OCI-LY1 (cell line): ENCODE results near the gene ALX4.

ENCODE experiments used
- H2AFZ ChIP-seq: fragments of 200-600 bp; sonication (generic), shearing (Covaris generic); 2 replicates; pipeline ENCODE4 v1.6.0; 2014; ENCODE audit warnings: antibody characterized with exemption, mild to moderate bottlenecking, low read length
- H3F3A ChIP-seq: fragments of 200-600 bp; sonication (generic), shearing (Covaris generic); 2 replicates; pipeline ENCODE4 v1.6.0; 2014; ENCODE audit warnings: mild to moderate bottlenecking, antibody characterized with exemption, low read length, moderate library complexity; ENCODE audit not compliant: insufficient read depth
- H3K27ac ChIP-seq: fragments of 200-600 bp; sonication (generic); 2 replicates; pipeline ENCODE4 v1.5.1; 2014; ENCODE audit warnings: low read length, mixed run types, mild to moderate bottlenecking, low read depth; ENCODE audit not compliant: poor library complexity, severe bottlenecking
- H3K27me3 ChIP-seq: fragments of 200-600 bp; sonication (generic); 2 replicates; pipeline ENCODE4 v1.6.0; 2014; ENCODE audit warnings: antibody characterized with exemption, mild to moderate bottlenecking, low read length, moderate library complexity; ENCODE audit not compliant: insufficient read depth
- H3K36me3 ChIP-seq: fragments of 200-600 bp; sonication (generic); 2 replicates; pipeline ENCODE4 v1.6.1; 2014; ENCODE audit warnings: mild to moderate bottlenecking, antibody characterized with exemption, low read length, moderate library complexity, mixed read lengths; ENCODE audit not compliant: insufficient read depth
- H3K4me1 ChIP-seq: fragments of 200-600 bp; sonication (generic); 2 replicates; pipeline ENCODE4 v1.5.1; 2014; ENCODE audit warnings: mild to moderate bottlenecking, low read length, moderate library complexity; ENCODE audit not compliant: insufficient read depth, severe bottlenecking
- H3K4me2 ChIP-seq: fragments of 200-600 bp; sonication (generic), shearing (Covaris generic); 2 replicates; pipeline ENCODE4 v1.6.1; 2014; ENCODE audit warnings: low read length
- H3K4me3 ChIP-seq: fragments of 200-600 bp; sonication (generic); 2 replicates; pipeline ENCODE4 v1.5.1; 2014; ENCODE audit warnings: low read length, low read depth, mild to moderate bottlenecking, mixed read lengths; ENCODE audit not compliant: poor library complexity, severe bottlenecking
- H3K79me2 ChIP-seq: fragments of 200-600 bp; shearing (Covaris generic); 2 replicates; pipeline ENCODE4 v1.6.1; 2016; ENCODE audit warnings: mixed run types, low read length, mixed read lengths; ENCODE audit not compliant: insufficient read depth
- H3K9ac ChIP-seq: fragments of 200-600 bp; sonication (generic), shearing (Covaris generic); 2 replicates; pipeline ENCODE4 v1.6.1; 2014; ENCODE audit warnings: mild to moderate bottlenecking, low read length, mixed read lengths
- H3K9me2 ChIP-seq: fragments of 200-600 bp; sonication (generic), shearing (Covaris generic); 2 replicates; pipeline ENCODE4 v1.6.1; 2014; ENCODE audit warnings: low read depth, mild to moderate bottlenecking, low read length, mixed read lengths
- H3K9me3 ChIP-seq: fragments of 200-600 bp; shearing (Covaris generic); 2 replicates; pipeline ENCODE4 v1.6.1; 2014; ENCODE audit warnings: low read length, mixed read lengths
- H4K20me1 ChIP-seq: fragments of 200-600 bp; sonication (generic), shearing (Covaris generic); 2 replicates; pipeline ENCODE4 v1.6.0; 2016; ENCODE audit warnings: mild to moderate bottlenecking, low read length; ENCODE audit not compliant: insufficient read depth
- EZH2 ChIP-seq: fragments of 200-600 bp; sonication (generic), shearing (Covaris generic); IDR thresholded peaks from 2 replicates; pipeline ENCODE4 v1.8.0; 2017; ENCODE audit warnings: borderline replicate concordance, mixed run types, mild to moderate bottlenecking, antibody characterized with exemption, low read length, moderate library complexity, mixed read lengths
- TF ChIP-seq, protein P1 (sequence below): fragments of 200-600 bp; sonication (generic), shearing (Covaris generic); IDR thresholded peaks from 2 replicates; pipeline ENCODE4 v1.5.1; 2017; ENCODE audit warnings: mild to moderate bottlenecking, antibody characterized with exemption, low read length, moderate library complexity, mixed read lengths

The ALX4 gene

DNA sequence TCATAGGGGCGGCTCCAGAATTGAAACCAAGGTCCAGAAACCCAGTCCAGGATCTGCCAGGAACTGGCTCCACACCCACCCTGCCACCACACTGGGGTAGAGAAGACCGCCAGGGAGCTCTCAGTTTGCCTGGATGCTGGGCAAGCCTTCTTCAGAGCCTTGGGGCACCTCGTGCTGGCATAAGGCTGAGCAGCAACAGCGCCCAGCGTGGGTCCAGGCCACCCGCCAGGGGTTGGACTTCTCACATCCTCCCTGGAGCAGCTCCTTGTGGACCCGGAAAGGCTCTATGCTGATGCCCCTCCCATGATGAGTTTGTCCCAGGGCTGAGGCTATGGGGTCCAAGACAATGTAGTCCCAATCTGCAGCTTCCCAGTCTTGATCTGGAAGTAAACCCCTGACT, 29.7 kb downstream of the ALX4 start:
- TF ChIP-seq, protein P1, sequence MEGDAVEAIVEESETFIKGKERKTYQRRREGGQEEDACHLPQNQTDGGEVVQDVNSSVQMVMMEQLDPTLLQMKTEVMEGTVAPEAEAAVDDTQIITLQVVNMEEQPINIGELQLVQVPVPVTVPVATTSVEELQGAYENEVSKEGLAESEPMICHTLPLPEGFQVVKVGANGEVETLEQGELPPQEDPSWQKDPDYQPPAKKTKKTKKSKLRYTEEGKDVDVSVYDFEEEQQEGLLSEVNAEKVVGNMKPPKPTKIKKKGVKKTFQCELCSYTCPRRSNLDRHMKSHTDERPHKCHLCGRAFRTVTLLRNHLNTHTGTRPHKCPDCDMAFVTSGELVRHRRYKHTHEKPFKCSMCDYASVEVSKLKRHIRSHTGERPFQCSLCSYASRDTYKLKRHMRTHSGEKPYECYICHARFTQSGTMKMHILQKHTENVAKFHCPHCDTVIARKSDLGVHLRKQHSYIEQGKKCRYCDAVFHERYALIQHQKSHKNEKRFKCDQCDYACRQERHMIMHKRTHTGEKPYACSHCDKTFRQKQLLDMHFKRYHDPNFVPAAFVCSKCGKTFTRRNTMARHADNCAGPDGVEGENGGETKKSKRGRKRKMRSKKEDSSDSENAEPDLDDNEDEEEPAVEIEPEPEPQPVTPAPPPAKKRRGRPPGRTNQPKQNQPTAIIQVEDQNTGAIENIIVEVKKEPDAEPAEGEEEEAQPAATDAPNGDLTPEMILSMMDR: no peak
- no peak for TF ChIP-seq EZH2
- Histone ChIP-seq H3K4me2 (no peak overlapping the region), H3K27ac (no peak overlapping the region), H3K9me2 (no peaks in the 10 kb centered on the region), H3K9ac (no peak overlapping the region), H4K20me1 (no peaks in the 10 kb centered on the region), H3F3A (no peaks in the 10 kb centered on the region), H3K36me3 (no peaks in the 10 kb centered on the region), H3K4me3 (no peak overlapping the region), H2AFZ (no peak overlapping the region), H3K9me3 (no peaks in the 10 kb centered on the region), H3K27me3 (0 out of 2 replicates have a peak, but pooled peaks cover 5% of the 10 kb centered on the region), H3K4me1 (no peaks in the 10 kb centered on the region), H3K79me2 (no peaks in the 10 kb centered on the region)

DNA sequence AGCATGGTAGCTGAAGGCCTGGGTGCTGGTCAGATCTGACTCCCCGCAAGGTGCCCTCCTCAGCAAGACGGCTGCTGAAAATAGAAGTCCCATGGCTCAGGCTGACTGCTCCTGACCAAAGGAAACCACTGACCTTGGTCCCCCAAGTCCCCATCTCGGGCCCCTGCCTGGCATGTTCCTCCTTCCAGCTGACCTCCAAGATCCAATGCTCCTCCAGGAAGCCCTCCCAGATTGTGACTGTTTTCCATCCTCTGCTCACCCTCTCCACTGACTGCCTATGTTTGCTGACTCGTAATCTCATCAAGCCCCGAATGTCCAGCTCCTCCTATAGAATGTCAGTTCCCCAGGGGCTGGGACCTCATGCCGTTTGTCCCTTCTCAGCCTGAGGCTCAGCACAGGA, 30.5 kb downstream of the ALX4 start:
- no peaks in the 10 kb centered on the region for H3K79me2 ChIP-seq
- H3K36me3 ChIP-seq: no peaks in the 10 kb centered on the region
- no peaks in the 10 kb centered on the region for H3F3A ChIP-seq
- no peak for TF ChIP-seq EZH2
- 0 out of 2 replicates have a peak, but pooled peaks cover 5% of the 10 kb centered on the region for H3K27me3 ChIP-seq
- H4K20me1 ChIP-seq: no peaks in the 10 kb centered on the region
- H3K4me3 ChIP-seq: no peak overlapping the region
- H3K9me2 ChIP-seq: no peaks in the 10 kb centered on the region
- no peak overlapping the region for H3K27ac ChIP-seq
- no peaks in the 10 kb centered on the region for H3K9me3 ChIP-seq
- H3K9ac ChIP-seq: no peak overlapping the region
- no peak overlapping the region for H2AFZ ChIP-seq
- no peak overlapping the region for H3K4me2 ChIP-seq
- H3K4me1 ChIP-seq: no peaks in the 10 kb centered on the region

DNA sequence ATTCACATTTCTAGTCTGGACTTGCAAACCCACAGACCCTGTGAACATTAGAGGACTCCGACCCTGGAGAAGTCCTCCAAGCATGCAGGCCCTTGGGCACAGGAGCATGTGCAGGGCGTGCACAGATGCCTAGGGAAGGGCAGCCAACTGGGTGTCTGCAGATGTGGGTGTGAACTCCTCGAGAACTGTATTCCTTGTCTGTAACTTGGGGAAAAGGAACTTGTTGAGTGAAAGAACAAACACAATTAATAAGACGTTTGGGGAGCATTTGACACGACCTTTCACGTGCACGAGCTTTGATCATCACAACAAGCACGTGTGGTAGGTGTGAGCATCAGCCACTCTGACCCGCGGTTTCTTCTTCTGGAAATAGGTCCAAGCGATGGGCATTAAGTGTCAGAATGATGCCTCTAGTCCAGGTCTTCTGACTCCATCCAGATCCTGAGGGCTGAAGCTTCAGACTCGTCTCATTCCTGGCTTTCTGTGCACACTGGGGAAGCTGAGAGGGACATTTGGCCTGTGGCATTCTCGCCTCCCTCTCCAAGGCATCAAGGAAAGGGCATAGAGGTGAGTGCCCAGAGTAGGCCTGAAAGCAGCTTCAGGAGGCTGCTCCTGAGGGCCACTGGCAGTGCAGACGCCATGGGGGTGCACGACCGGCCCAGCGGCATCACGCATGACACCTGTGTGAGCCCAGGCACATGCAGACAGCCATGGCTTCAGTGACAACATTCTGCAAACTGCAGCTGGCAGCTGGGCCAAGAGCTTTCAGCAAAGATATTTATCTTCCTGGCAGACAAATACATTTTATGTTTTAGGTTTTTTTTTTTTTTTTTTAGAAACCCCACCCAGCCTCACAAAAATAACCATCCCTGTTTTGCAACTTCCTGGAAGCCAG, 32.5 kb downstream of the ALX4 start:
- H4K20me1 ChIP-seq: no peaks in the 10 kb centered on the region
- H3K36me3 ChIP-seq: no peaks in the 10 kb centered on the region
- TF ChIP-seq, protein P1: no peak
- TF ChIP-seq EZH2: no peak
- no peaks in the 10 kb centered on the region for H3K4me1 ChIP-seq
- H3K4me2 ChIP-seq: no peak overlapping the region
- H3K9me3 ChIP-seq: no peaks in the 10 kb centered on the region
- H3K27me3 ChIP-seq: 0 out of 2 replicates have a peak, but pooled peaks cover 5% of the 10 kb centered on the region
- no peak overlapping the region for H2AFZ ChIP-seq
- H3K79me2 ChIP-seq: no peaks in the 10 kb centered on the region
- no peak overlapping the region for H3K4me3 ChIP-seq
- H3F3A ChIP-seq: no peaks in the 10 kb centered on the region
- no peak overlapping the region for H3K27ac ChIP-seq
- H3K9me2 ChIP-seq: no peaks in the 10 kb centered on the region
- no peak overlapping the region for H3K9ac ChIP-seq
